ENCODE measurements around the gene GLDC. TPM values are rescaled to one million over a fixed set of nuclear protein-coding genes. Genes with fewer than 3 reads are reported as not detected.

The GLDC gene
- total RNA-seq, 1 donor: 0.72 TPM

DNA sequence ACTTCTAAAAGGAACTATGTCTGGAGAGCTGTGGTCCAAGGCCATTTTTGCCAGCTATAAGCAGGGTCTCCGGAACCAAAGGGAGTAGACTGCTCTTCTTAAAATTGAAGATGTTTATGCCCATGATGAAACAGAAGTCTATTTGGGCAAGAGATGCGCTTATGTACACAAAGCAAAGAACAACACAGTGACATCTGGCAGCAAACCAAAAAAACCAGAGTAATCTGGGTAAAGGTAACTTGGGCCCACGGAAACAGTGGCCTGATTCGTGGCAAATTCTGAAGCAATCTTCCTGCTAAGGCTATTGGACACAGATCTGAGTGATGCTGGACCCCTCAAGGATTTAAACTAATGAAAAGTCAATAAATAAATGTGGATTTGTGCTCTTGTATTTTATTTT lies 29.7 kb upstream of the GLDC start:
- Histone ChIP-seq H3K36me3 (ENCODE audit: insufficient read depth, low read length) (no peaks in the 10 kb centered on the region), H2AFZ (ENCODE audit: low read length) (no peak overlapping the region), H3K27me3 (ENCODE audit: insufficient read depth, low read length) (no peaks in the 10 kb centered on the region), H3K79me2 (ENCODE audit: insufficient read depth, low read length) (no peaks in the 10 kb centered on the region), H4K20me1 (ENCODE audit: insufficient read depth, low read length) (no peaks in the 10 kb centered on the region), H3K27ac (ENCODE audit: low read depth, low read length) (no peak overlapping the region), H3K4me1 (ENCODE audit: insufficient read depth, low read length) (peaks cover under 1% of the 10 kb centered on the region), H3K9me3 (ENCODE audit: low read depth, low read length) (no peaks in the 10 kb centered on the region), H3K4me2 (ENCODE audit: insufficient read depth, low read length) (no peak overlapping the region), H3K4me3 (ENCODE audit: insufficient read depth, low read length) (no peak overlapping the region)
- TF ChIP-seq, protein P1, sequence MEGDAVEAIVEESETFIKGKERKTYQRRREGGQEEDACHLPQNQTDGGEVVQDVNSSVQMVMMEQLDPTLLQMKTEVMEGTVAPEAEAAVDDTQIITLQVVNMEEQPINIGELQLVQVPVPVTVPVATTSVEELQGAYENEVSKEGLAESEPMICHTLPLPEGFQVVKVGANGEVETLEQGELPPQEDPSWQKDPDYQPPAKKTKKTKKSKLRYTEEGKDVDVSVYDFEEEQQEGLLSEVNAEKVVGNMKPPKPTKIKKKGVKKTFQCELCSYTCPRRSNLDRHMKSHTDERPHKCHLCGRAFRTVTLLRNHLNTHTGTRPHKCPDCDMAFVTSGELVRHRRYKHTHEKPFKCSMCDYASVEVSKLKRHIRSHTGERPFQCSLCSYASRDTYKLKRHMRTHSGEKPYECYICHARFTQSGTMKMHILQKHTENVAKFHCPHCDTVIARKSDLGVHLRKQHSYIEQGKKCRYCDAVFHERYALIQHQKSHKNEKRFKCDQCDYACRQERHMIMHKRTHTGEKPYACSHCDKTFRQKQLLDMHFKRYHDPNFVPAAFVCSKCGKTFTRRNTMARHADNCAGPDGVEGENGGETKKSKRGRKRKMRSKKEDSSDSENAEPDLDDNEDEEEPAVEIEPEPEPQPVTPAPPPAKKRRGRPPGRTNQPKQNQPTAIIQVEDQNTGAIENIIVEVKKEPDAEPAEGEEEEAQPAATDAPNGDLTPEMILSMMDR (IDR thresholded peaks at IDR 0.05; ENCODE audit: extremely low read depth, low read depth, low read length): no peak
- DNase-seq (ENCODE audit: insufficient read length, low spot score, missing footprints): no peak

DNA sequence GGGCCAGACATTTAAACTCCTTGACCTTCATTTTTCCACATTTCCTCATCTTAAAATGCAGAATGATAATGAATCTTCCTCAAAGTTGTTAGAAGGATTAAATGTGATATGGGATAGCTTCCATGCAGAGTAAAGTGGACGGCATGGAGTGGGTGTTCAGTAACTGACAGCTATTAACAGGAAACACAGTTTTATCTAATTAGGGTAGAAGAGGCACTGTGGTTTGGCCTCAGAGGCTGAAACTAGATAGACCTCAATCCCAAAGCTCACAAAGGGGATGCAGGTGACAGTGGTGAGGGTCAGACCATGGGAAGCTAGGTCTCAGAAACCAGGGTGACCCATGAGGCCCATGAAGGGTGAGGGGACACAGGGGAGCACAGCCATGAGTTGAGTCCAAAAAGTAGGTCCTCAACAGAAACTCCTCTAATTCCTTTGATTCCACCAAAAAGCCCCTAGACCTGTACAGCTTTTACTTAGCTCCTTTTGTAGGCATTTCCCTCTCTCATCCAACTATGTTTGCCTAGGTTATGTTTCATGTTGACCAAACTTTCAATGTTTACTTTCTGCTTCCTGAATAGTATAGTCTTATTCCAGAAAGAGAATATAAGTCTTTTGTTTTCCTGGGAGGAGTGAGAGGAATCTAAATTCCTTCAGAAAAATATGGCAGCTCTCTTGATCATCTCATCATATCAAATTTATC lies 27.9 kb upstream of the GLDC start:
- Histone ChIP-seq H3K4me2 (ENCODE audit: insufficient read depth, low read length) (no peak overlapping the region), H3K27ac (ENCODE audit: low read depth, low read length) (no peak overlapping the region), H2AFZ (ENCODE audit: low read length) (no peak overlapping the region), H3K79me2 (ENCODE audit: insufficient read depth, low read length) (no peaks in the 10 kb centered on the region), H3K4me1 (ENCODE audit: insufficient read depth, low read length) (no peaks in the 10 kb centered on the region), H4K20me1 (ENCODE audit: insufficient read depth, low read length) (no peaks in the 10 kb centered on the region), H3K36me3 (ENCODE audit: insufficient read depth, low read length) (no peaks in the 10 kb centered on the region), H3K27me3 (ENCODE audit: insufficient read depth, low read length) (no peaks in the 10 kb centered on the region), H3K4me3 (ENCODE audit: insufficient read depth, low read length) (no peak overlapping the region), H3K9me3 (ENCODE audit: low read depth, low read length) (no peaks in the 10 kb centered on the region)
- DNase-seq (ENCODE audit: insufficient read length, low spot score, missing footprints): no peak
- TF ChIP-seq, protein P1 (IDR thresholded peaks at IDR 0.05; ENCODE audit: extremely low read depth, low read depth, low read length): no peak

DNA sequence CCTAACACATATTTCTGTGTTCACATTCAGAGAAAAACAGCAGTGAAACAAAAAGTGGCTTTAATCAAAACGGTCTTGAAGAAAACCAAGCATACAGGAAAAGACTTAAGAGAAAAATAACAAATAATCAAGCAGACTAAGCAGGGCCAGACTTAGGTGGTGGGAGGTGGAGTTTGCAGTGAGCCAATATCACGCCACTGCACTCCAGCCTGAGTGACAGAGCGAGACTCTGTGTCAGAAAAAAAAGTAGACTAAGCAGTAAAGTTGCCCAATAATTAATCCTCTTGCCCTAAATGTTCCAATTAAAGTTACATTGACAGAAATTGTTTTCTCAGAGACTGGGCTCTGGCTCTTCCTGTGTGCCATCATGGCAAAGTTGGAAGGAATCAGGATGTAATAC lies 26.6 kb upstream of the GLDC start:
- Histone ChIP-seq H3K4me2 (ENCODE audit: insufficient read depth, low read length) (no peak overlapping the region), H3K4me3 (ENCODE audit: insufficient read depth, low read length) (no peak overlapping the region), H3K9me3 (ENCODE audit: low read depth, low read length) (no peaks in the 10 kb centered on the region), H3K79me2 (ENCODE audit: insufficient read depth, low read length) (no peaks in the 10 kb centered on the region), H3K4me1 (ENCODE audit: insufficient read depth, low read length) (no peaks in the 10 kb centered on the region), H3K36me3 (ENCODE audit: insufficient read depth, low read length) (no peaks in the 10 kb centered on the region), H3K27me3 (ENCODE audit: insufficient read depth, low read length) (no peaks in the 10 kb centered on the region), H3K27ac (ENCODE audit: low read depth, low read length) (no peak overlapping the region), H4K20me1 (ENCODE audit: insufficient read depth, low read length) (no peaks in the 10 kb centered on the region), H2AFZ (ENCODE audit: low read length) (no peak overlapping the region)
- DNase-seq (ENCODE audit: insufficient read length, low spot score, missing footprints): no peak
- TF ChIP-seq, protein P1 (IDR thresholded peaks at IDR 0.05; ENCODE audit: extremely low read depth, low read depth, low read length): no peak

DNA sequence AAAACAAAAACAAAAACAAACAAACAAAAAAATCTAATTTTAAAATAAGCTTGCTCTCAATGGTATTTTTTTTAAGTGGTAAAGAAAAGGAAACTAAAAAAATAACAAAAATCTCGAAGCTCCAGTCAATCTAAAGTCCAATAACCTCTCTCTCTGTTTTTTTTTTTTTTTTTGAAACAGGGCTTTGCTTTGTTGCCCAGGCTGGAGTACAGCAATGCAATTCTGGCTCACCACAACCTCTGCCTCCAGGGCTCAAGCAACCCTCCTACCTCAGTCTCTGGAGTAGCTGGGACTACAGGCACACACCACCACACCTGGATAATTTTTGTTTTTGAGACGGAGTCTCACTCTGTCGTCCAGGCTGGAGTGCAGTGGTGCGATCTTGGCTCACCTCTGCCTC lies 25.9 kb upstream of the GLDC start:
- H3K9me3 ChIP-seq (ENCODE audit: low read depth, low read length): no peaks in the 10 kb centered on the region
- H3K4me2 ChIP-seq (ENCODE audit: insufficient read depth, low read length): no peak overlapping the region
- no peaks in the 10 kb centered on the region for H4K20me1 ChIP-seq (ENCODE audit: insufficient read depth, low read length)
- TF ChIP-seq, protein P1 (IDR thresholded peaks at IDR 0.05; ENCODE audit: extremely low read depth, low read depth, low read length): no peak
- no peak for DNase-seq (ENCODE audit: insufficient read length, low spot score, missing footprints)
- H3K79me2 ChIP-seq (ENCODE audit: insufficient read depth, low read length): no peaks in the 10 kb centered on the region
- H3K27me3 ChIP-seq (ENCODE audit: insufficient read depth, low read length): no peaks in the 10 kb centered on the region
- no peaks in the 10 kb centered on the region for H3K4me1 ChIP-seq (ENCODE audit: insufficient read depth, low read length)
- no peak overlapping the region for H2AFZ ChIP-seq (ENCODE audit: low read length)
- no peak overlapping the region for H3K4me3 ChIP-seq (ENCODE audit: insufficient read depth, low read length)
- no peaks in the 10 kb centered on the region for H3K36me3 ChIP-seq (ENCODE audit: insufficient read depth, low read length)
- H3K27ac ChIP-seq (ENCODE audit: low read depth, low read length): no peak overlapping the region
